Astrocyte of the cerebellum (primary cell): ENCODE measurements around the gene CYB561D1.
"Not testable (repeated sequence)": the region's sequence is repeated elsewhere in the genome, so short reads cannot be mapped to it uniquely, and the experiment has no call there.

ENCODE experiments used
- DNase-seq: peaks from one replicate; pipeline ENCODE4 v3.0.0-alpha.2; 2011; ENCODE audit warnings: low read depth
- H3K4me3 ChIP-seq: 2 replicates; pipeline ENCODE4 v1.5.1; 2011; ENCODE audit warnings: mild to moderate bottlenecking, low read depth, low read length, moderate library complexity
- in situ Hi-C: cut with HindIII; loops from 2 replicates; pipeline ENCODE4 v1.10.0; 2017; ENCODE audit warnings: low sequenced_read_pairs
- TF ChIP-seq, protein P1 (sequence below): IDR thresholded peaks from 2 replicates; pipeline ENCODE4 v1.5.1; 2012; ENCODE audit warnings: low read length, low read depth, moderate library complexity, mild to moderate bottlenecking; ENCODE audit errors: missing control alignments

CYB561D1 gene

GRCh38 chr1:109493805-109494539 lies at the start of gene CYB561D1:
TSS of gene CYB561D1 (plus strand) at chr1:109494094. CDS start at chr1:109494140, 46 bp downstream.
- TF ChIP-seq, protein P1, sequence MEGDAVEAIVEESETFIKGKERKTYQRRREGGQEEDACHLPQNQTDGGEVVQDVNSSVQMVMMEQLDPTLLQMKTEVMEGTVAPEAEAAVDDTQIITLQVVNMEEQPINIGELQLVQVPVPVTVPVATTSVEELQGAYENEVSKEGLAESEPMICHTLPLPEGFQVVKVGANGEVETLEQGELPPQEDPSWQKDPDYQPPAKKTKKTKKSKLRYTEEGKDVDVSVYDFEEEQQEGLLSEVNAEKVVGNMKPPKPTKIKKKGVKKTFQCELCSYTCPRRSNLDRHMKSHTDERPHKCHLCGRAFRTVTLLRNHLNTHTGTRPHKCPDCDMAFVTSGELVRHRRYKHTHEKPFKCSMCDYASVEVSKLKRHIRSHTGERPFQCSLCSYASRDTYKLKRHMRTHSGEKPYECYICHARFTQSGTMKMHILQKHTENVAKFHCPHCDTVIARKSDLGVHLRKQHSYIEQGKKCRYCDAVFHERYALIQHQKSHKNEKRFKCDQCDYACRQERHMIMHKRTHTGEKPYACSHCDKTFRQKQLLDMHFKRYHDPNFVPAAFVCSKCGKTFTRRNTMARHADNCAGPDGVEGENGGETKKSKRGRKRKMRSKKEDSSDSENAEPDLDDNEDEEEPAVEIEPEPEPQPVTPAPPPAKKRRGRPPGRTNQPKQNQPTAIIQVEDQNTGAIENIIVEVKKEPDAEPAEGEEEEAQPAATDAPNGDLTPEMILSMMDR: peak; percentile 96
- in situ Hi-C loops: loop anchor here (5.0 kb wide), 1 partner anchor 43 kb away; the partner anchor contains the start of gene GPR61
- peak within 1 kb of the TSS; percentile 98 for H3K4me3 ChIP-seq
- DNase-seq: peak; percentile 52

- no peak for DNase-seq
- in situ Hi-C loops: no loop called here
These were observed 49.5 kb upstream of the CYB561D1 start for GRCh38 chr1:109444346-109444745.

DNA sequence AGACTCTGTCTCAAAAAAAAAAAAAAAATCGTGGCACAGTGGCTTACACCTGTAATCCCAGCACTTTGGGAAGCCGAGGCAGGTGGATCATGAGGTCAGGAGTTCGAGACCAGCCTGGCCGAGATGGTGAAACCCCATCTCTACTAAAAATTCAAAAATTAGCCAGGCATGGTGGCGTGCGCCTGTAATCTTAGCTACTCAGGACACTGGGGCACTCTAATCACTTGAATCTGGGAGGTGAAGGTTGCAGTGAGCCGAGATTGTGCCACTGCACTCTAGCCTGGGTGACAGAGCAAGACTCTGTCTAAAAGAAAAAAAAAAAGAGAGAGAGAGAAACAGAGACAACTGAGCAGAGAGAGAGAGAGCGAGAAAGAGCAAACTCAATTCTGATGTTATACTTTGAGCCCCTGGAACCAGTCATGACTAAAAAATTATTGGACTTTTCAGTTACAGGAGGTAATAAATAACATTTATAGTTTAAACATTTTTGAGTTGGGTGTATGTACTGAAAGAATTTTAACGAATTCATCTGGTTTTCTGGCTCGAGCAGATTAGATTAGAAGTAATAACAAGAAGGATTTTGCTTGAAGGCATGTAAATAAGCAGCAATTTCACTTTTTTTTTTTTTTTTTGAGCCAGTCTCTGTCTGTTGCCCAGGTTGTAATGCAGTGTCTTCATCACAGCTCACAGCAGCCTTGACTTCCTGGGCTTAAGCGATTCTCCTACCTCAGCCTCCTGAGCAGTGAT lies 47.8 kb upstream of the CYB561D1 start:
- in situ Hi-C loops, DNase-seq, H3K4me3 ChIP-seq: not testable (repeated sequence)

More at GRCh38 chr1:109444346-109444745, 49.5 kb upstream of the CYB561D1 start:
- no peak overlapping the region for H3K4me3 ChIP-seq
- TF ChIP-seq, protein P1: no peak

- no peak overlapping the region for H3K4me3 ChIP-seq
- TF ChIP-seq, protein P1: no peak
- in situ Hi-C loops: no loop called here
- DNase-seq: no peak
These were observed 46.4 kb upstream of the CYB561D1 start for GRCh38 chr1:109447524-109447923.

DNA sequence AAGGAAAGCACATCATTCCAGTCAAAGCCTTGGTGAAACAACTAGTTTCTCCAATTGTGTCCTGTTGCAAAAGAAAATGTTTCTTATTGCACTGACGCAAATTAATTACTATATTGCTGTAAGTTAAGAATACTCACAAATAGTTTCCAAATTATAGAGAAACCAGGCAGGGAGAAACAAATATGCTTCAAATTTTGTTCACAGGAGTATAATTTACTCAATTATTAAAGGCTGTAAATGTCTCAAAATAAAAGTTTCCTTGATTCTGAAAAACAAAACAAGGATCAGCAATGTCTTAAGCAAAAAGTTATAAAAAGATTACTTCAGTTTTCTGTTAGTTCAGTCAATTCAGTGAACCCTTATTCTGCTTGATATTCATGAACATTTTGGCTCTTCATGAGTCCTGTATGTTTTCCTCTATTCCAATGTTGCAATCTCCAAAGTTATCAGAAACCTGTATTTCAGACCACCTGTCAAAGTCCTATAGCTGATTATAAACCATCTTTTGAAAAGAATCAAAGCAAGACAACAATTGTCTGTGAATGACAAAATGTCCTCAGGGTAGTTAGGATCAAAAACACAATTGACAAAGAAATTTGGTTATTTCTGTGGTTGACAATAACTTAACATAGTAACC lies 39.3 kb upstream of the CYB561D1 start:
- in situ Hi-C loops: no loop called here
- DNase-seq: no peak
- no peak overlapping the region for H3K4me3 ChIP-seq
- TF ChIP-seq, protein P1: no peak

DNA sequence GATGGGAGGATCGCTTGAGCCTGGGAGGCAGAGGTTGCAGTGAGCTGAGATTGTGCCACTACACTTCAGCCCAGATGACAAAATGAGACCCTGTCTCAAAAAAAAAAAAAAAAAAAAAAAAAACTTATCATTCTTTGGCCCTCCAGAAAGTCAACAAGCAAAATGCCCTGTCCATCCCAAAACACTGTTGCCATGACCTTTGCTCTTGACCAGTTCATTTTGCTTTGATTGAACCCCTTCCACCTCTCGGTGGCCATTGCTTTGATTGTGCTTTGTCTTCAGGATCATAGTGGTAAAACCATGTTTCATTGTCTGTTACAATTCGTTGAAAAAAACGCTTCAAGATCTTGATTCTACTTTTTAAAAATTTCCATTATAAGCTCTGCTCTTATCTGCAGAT lies 36.1 kb upstream of the CYB561D1 start:
- in situ Hi-C loops: no loop called here
- no peak overlapping the region for H3K4me3 ChIP-seq
- no peak for DNase-seq
- TF ChIP-seq, protein P1: no peak

DNA sequence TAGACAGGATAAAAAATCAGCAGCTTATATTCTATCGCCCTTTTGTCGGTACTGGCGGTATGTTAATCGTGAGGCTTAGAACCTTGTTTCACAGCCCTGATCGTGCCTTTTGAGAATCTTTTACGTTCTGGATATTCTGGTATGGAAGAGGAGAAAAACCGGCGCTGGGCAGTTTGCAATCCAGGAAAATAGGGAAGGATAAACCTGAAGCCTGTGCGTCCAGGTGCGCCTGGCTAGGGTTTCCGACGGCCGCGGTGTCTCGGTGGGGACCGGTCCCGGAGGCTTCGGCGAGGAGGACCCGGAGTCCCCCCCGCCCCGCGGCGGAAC lies 27.8 kb upstream of the CYB561D1 start:
- peak overlapping the region; percentile 38 for H3K4me3 ChIP-seq
- DNase-seq: no peak
- TF ChIP-seq, protein P1: no peak
- in situ Hi-C loops: no loop called here
